ENCODE data around the gene TMEM117.

TMEM117 gene

DNA sequence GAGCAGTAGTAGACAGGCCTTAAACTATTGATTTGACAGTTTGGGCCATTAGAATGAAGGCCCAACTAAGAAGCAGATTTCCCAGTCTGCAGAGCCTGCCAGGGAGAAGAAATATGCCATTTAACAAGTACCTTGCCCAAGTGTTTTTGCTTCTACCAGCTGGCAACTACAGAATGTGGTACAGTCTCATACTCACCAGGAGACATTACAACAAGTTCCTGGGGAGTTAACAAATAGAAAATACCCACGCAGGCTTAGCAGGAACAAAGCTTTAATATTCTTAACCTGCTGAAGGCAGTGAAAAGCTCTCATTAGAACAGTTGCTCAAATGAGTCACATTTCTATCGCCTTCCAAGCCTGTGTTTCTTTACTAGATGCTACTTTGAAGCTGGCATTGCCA is 241.0 kb downstream of the TMEM117 start:
- H3K79me1 ChIP-seq (ENCODE audit: low read depth, low read length): no peaks in the 10 kb centered on the region
- no peak overlapping the region for H3K27ac ChIP-seq (replicated peaks; ENCODE audit: low read length)
- no peaks in the 10 kb centered on the region for H3K36me3 ChIP-seq (replicated peaks in 1 of 2; ENCODE audit: control insufficient read depth in 2 of 2, insufficient read depth in 2 of 2, low read length in 2 of 2)
- no peak overlapping the region for H4K8ac ChIP-seq (ENCODE audit: low read depth, low read length)
- H3K4me2 ChIP-seq (ENCODE audit: insufficient read depth, low read length, poor library complexity, severe bottlenecking): no peak overlapping the region
- H2BK5ac ChIP-seq (ENCODE audit: low read length): no peak overlapping the region
- H3K23ac ChIP-seq (ENCODE audit: low read depth, low read length, poor library complexity): no peak overlapping the region
- H3K9me3 ChIP-seq (replicated peaks in 1 of 2; ENCODE audit: control insufficient read depth in 2 of 2, insufficient read depth in 1 of 2, low read depth in 1 of 2, low read length in 2 of 2): no peaks in the 10 kb centered on the region
- H2AK5ac ChIP-seq (ENCODE audit: low read depth, low read length): no peak overlapping the region
- H2BK120ac ChIP-seq (ENCODE audit: low read depth, low read length): no peak overlapping the region
- no peak overlapping the region for H3K9ac ChIP-seq (ENCODE audit: low read depth, low read length, poor library complexity)
- H3K14ac ChIP-seq (ENCODE audit: low read length): no peak overlapping the region
- H3K4ac ChIP-seq (ENCODE audit: low read length): no peak overlapping the region
- no peaks in the 10 kb centered on the region for H3K27me3 ChIP-seq (ENCODE audit: control insufficient read depth in 3 of 3, insufficient read depth in 3 of 3, low read depth in 1 of 3, low read length in 3 of 3)
- no peak overlapping the region for H2BK12ac ChIP-seq (ENCODE audit: low read length)
- no peak overlapping the region for H2BK15ac ChIP-seq (ENCODE audit: low read length)
- no peak overlapping the region for H3K18ac ChIP-seq (ENCODE audit: low read length)
- no CpG with 5 or more reads among the region's 2 CpGs for WGBS, 2 donors (ENCODE audit: extremely low coverage in 2 of 2, insufficient read length in 2 of 2, insufficient replicate concordance in 1 of 2)
- DNase-seq (ENCODE audit: low spot score): no peak
- no peak overlapping the region for H2AFZ ChIP-seq (ENCODE audit: low read length)
- peaks cover 0 to 5% of the 10 kb centered on the region in 2 donors for H3K4me1 ChIP-seq (ENCODE audit: control insufficient read depth in 2 of 2, insufficient read depth in 1 of 2, low read depth in 1 of 2, low read length in 2 of 2)
- no peak overlapping the region for H3K4me3 ChIP-seq (ENCODE audit: low read length in 2 of 2)
- H4K91ac ChIP-seq (ENCODE audit: low read depth, low read length, poor library complexity): no peak overlapping the region

- Histone ChIP-seq H2AK5ac (ENCODE audit: low read depth, low read length) (no peak overlapping the region), H2BK15ac (ENCODE audit: low read length) (no peak overlapping the region), H2AFZ (ENCODE audit: low read length) (no peak overlapping the region), H3K36me3 (replicated peaks in 1 of 2; ENCODE audit: control insufficient read depth in 2 of 2, insufficient read depth in 2 of 2, low read length in 2 of 2) (no peaks in the 10 kb centered on the region), H4K91ac (ENCODE audit: low read depth, low read length, poor library complexity) (no peak overlapping the region), H2BK12ac (ENCODE audit: low read length) (no peak overlapping the region), H2BK5ac (ENCODE audit: low read length) (no peak overlapping the region), H3K79me1 (ENCODE audit: low read depth, low read length) (no peaks in the 10 kb centered on the region), H3K4me3 (ENCODE audit: low read length in 2 of 2) (no peak overlapping the region), H3K27ac (replicated peaks; ENCODE audit: low read length) (no peak overlapping the region), H3K14ac (ENCODE audit: low read length) (no peak overlapping the region), H3K9ac (ENCODE audit: low read depth, low read length, poor library complexity) (no peak overlapping the region), H3K4ac (ENCODE audit: low read length) (no peak overlapping the region), H2BK120ac (ENCODE audit: low read depth, low read length) (no peak overlapping the region), H3K27me3 (ENCODE audit: control insufficient read depth in 3 of 3, insufficient read depth in 3 of 3, low read depth in 1 of 3, low read length in 3 of 3) (no peaks in the 10 kb centered on the region), H3K4me1 (ENCODE audit: control insufficient read depth in 2 of 2, insufficient read depth in 1 of 2, low read depth in 1 of 2, low read length in 2 of 2) (peaks cover 0 to under 1% of the 10 kb centered on the region in 2 donors), H3K9me3 (replicated peaks in 1 of 2; ENCODE audit: control insufficient read depth in 2 of 2, insufficient read depth in 1 of 2, low read depth in 1 of 2, low read length in 2 of 2) (no peaks in the 10 kb centered on the region), H4K8ac (ENCODE audit: low read depth, low read length) (no peak overlapping the region), H3K18ac (ENCODE audit: low read length) (no peak overlapping the region), H3K23ac (ENCODE audit: low read depth, low read length, poor library complexity) (no peak overlapping the region), H3K4me2 (ENCODE audit: insufficient read depth, low read length, poor library complexity, severe bottlenecking) (no peak overlapping the region)
- no peak for DNase-seq (ENCODE audit: low spot score)
- WGBS, 2 donors (ENCODE audit: extremely low coverage in 2 of 2, insufficient read length in 2 of 2, insufficient replicate concordance in 1 of 2): no CpG with 5 or more reads among the region's 2 CpGs
Measured at GRCh38 chr12:44077294-44077693, 241.4 kb downstream of the TMEM117 start.

- Histone ChIP-seq H2AFZ (ENCODE audit: low read length) (no peak overlapping the region), H4K8ac (ENCODE audit: low read depth, low read length) (no peak overlapping the region), H3K36me3 (replicated peaks in 1 of 2; ENCODE audit: control insufficient read depth in 2 of 2, insufficient read depth in 2 of 2, low read length in 2 of 2) (no peaks in the 10 kb centered on the region), H3K4me3 (ENCODE audit: low read length in 2 of 2) (no peak overlapping the region), H3K23ac (ENCODE audit: low read depth, low read length, poor library complexity) (no peak overlapping the region), H4K91ac (ENCODE audit: low read depth, low read length, poor library complexity) (no peak overlapping the region), H3K9ac (ENCODE audit: low read depth, low read length, poor library complexity) (no peak overlapping the region), H3K27me3 (ENCODE audit: control insufficient read depth in 3 of 3, insufficient read depth in 3 of 3, low read depth in 1 of 3, low read length in 3 of 3) (no peaks in the 10 kb centered on the region), H3K14ac (ENCODE audit: low read length) (no peak overlapping the region), H2AK5ac (ENCODE audit: low read depth, low read length) (no peak overlapping the region), H3K9me3 (replicated peaks in 1 of 2; ENCODE audit: control insufficient read depth in 2 of 2, insufficient read depth in 1 of 2, low read depth in 1 of 2, low read length in 2 of 2) (no peaks in the 10 kb centered on the region), H3K79me1 (ENCODE audit: low read depth, low read length) (no peaks in the 10 kb centered on the region), H2BK5ac (ENCODE audit: low read length) (no peak overlapping the region), H3K4me1 (ENCODE audit: control insufficient read depth in 2 of 2, insufficient read depth in 1 of 2, low read depth in 1 of 2, low read length in 2 of 2) (no peaks in the 10 kb centered on the region), H2BK15ac (ENCODE audit: low read length) (no peak overlapping the region), H3K4ac (ENCODE audit: low read length) (no peak overlapping the region), H3K27ac (replicated peaks; ENCODE audit: low read length) (no peak overlapping the region), H2BK120ac (ENCODE audit: low read depth, low read length) (no peak overlapping the region), H2BK12ac (ENCODE audit: low read length) (no peak overlapping the region), H3K4me2 (ENCODE audit: insufficient read depth, low read length, poor library complexity, severe bottlenecking) (no peak overlapping the region), H3K18ac (ENCODE audit: low read length) (no peak overlapping the region)
- no CpG with 5 or more reads among the region's 4 CpGs for WGBS, 2 donors (ENCODE audit: extremely low coverage in 2 of 2, insufficient read length in 2 of 2, insufficient replicate concordance in 1 of 2)
- DNase-seq (ENCODE audit: low spot score): no peak
Measured at GRCh38 chr12:44078273-44078672, 242.4 kb downstream of the TMEM117 start.

DNA sequence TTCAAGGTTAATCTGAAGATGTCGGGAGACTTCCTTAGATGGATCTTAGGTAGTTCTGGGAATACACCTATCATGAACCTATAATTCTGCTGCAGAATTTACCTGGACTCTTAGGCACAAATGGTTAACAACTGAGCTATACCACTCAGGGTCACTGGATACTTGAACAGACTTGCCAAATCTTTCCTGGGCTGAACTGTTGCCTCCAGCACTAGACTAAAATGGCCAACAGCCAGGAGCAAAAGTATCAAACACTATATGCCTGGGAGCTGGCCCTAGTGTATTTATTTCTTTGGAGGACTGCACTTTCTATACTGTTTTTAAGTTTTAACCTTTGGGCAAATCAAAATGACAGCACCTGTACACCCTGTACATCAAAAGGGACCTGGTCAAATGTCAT is 252.8 kb downstream of the TMEM117 start:
- Histone ChIP-seq H3K79me1 (ENCODE audit: low read depth, low read length) (no peaks in the 10 kb centered on the region), H2AFZ (ENCODE audit: low read length) (no peak overlapping the region), H3K27me3 (ENCODE audit: control insufficient read depth in 3 of 3, insufficient read depth in 3 of 3, low read depth in 1 of 3, low read length in 3 of 3) (no peaks in the 10 kb centered on the region), H3K9ac (ENCODE audit: low read depth, low read length, poor library complexity) (no peak overlapping the region), H3K4me3 (ENCODE audit: low read length in 2 of 2) (no peak overlapping the region), H3K36me3 (replicated peaks in 1 of 2; ENCODE audit: control insufficient read depth in 2 of 2, insufficient read depth in 2 of 2, low read length in 2 of 2) (no peaks in the 10 kb centered on the region), H3K27ac (replicated peaks; ENCODE audit: low read length) (no peak overlapping the region), H3K9me3 (replicated peaks in 1 of 2; ENCODE audit: control insufficient read depth in 2 of 2, insufficient read depth in 1 of 2, low read depth in 1 of 2, low read length in 2 of 2) (peaks cover 0 to 6% of the 10 kb centered on the region in 2 donors), H2BK5ac (ENCODE audit: low read length) (no peak overlapping the region), H4K8ac (ENCODE audit: low read depth, low read length) (no peak overlapping the region), H3K23ac (ENCODE audit: low read depth, low read length, poor library complexity) (no peak overlapping the region), H4K91ac (ENCODE audit: low read depth, low read length, poor library complexity) (no peak overlapping the region), H3K4me1 (ENCODE audit: control insufficient read depth in 2 of 2, insufficient read depth in 1 of 2, low read depth in 1 of 2, low read length in 2 of 2) (no peaks in the 10 kb centered on the region), H2BK15ac (ENCODE audit: low read length) (no peak overlapping the region), H3K4me2 (ENCODE audit: insufficient read depth, low read length, poor library complexity, severe bottlenecking) (no peak overlapping the region), H2BK120ac (ENCODE audit: low read depth, low read length) (no peak overlapping the region), H3K14ac (ENCODE audit: low read length) (no peak overlapping the region), H3K18ac (ENCODE audit: low read length) (no peak overlapping the region), H2BK12ac (ENCODE audit: low read length) (no peak overlapping the region), H3K4ac (ENCODE audit: low read length) (no peak overlapping the region), H2AK5ac (ENCODE audit: low read depth, low read length) (no peak overlapping the region)
- DNase-seq (ENCODE audit: low spot score): no peak
- WGBS, 2 donors (ENCODE audit: extremely low coverage in 2 of 2, insufficient read length in 2 of 2, insufficient replicate concordance in 1 of 2): no CpG with 5 or more reads among the region's 1 CpG
